Left ventricle myocardium inferior (tissue), 1 donor: ENCODE results near the gene SLIT3. TPM values are rescaled to one million over a fixed set of nuclear protein-coding genes. Genes with fewer than 3 reads are reported as not detected.

Experiments
- DNase-seq: peaks from one replicate; pipeline ENCODE4 v3.0.0-alpha.2; 2020
- H3K27ac ChIP-seq: fragments of 200-600 bp; replicated peaks from 2 replicates; pipeline ENCODE4 v1.8.0; 2021
- H3K27me3 ChIP-seq: fragments of 200-600 bp; 2 replicates; pipeline ENCODE4 v1.8.0; 2021; ENCODE audit warnings: low read depth
- H3K36me3 ChIP-seq: fragments of 200-600 bp; 2 replicates; pipeline ENCODE4 v1.8.0; 2021
- H3K4me1 ChIP-seq: fragments of 200-600 bp; 2 replicates; pipeline ENCODE4 v1.8.0; 2021
- H3K4me3 ChIP-seq: fragments of 200-600 bp; 2 replicates; pipeline ENCODE4 v1.8.0; 2021; ENCODE audit warnings: mild to moderate bottlenecking, moderate library complexity
- H3K9me3 ChIP-seq: fragments of 200-600 bp; replicated peaks from 2 replicates; pipeline ENCODE4 v1.8.0; 2021
- CTCF ChIP-seq: fragments of 200-600 bp; IDR thresholded peaks from 2 replicates; pipeline ENCODE4 v1.8.0; 2021; ENCODE audit warnings: antibody characterized with exemption, mild to moderate bottlenecking, borderline replicate concordance
- intact Hi-C: fragments of 100-400 bp; cut with micrococcal nuclease; formaldehyde crosslinking; loops from one replicate; pipeline ENCODE4 v1.11.0; 2022
- total RNA-seq: library from RNA; stranded (reverse); fragmentation: NEBNext Ultra II Directional; extraction: Animal tissue kit (Norgen Biotek cat#: 25700); gene quantifications from one replicate; pipeline ENCODE4 v1.2.1, GENCODE V29; 2021
- donor health status: DM: no; HTN: yes; CAD: no; lungs with severe emphysema.

SLIT3 gene
- total RNA-seq, 1 donor from 2014 or later = 22.7 TPM

GRCh38 chr5:168689260-168689659, 611.7 kb downstream of the SLIT3 start:
- H3K9me3 ChIP-seq = no peaks in the 10 kb centered on the region
- H3K27ac ChIP-seq = no peak overlapping the region
- H3K27me3 ChIP-seq = peaks cover 8% of the 10 kb centered on the region
- no peak for DNase-seq
- H3K4me3 ChIP-seq = no peak overlapping the region
- TF ChIP-seq CTCF = no peak
- intact Hi-C loops = no loop called here
- H3K36me3 ChIP-seq = no peaks in the 10 kb centered on the region
- no peaks in the 10 kb centered on the region for H3K4me1 ChIP-seq

- no peak for TF ChIP-seq CTCF
- H3K27ac ChIP-seq = no peak overlapping the region
- H3K4me1 ChIP-seq = peaks cover 4% of the 10 kb centered on the region
- intact Hi-C loops = no loop called here
- DNase-seq = no peak
- no peak overlapping the region for H3K4me3 ChIP-seq
- no peaks in the 10 kb centered on the region for H3K27me3 ChIP-seq
- no peaks in the 10 kb centered on the region for H3K36me3 ChIP-seq
- no peaks in the 10 kb centered on the region for H3K9me3 ChIP-seq
Observed at GRCh38 chr5:168686837-168687236, 614.1 kb downstream of the SLIT3 start.

GRCh38 chr5:168685566-168685965, 615.4 kb downstream of the SLIT3 start:
- Histone ChIP-seq H3K36me3 (no peaks in the 10 kb centered on the region), H3K4me3 (no peak overlapping the region), H3K9me3 (no peaks in the 10 kb centered on the region), H3K4me1 (peaks cover 17% of the 10 kb centered on the region), H3K27ac (no peak overlapping the region), H3K27me3 (no peaks in the 10 kb centered on the region)
- intact Hi-C loops = no loop called here
- TF ChIP-seq CTCF = no peak
- DNase-seq = no peak

- H3K27me3 ChIP-seq = no peaks in the 10 kb centered on the region
- DNase-seq = no peak
- no peak for TF ChIP-seq CTCF
- H3K27ac ChIP-seq = no peak overlapping the region
- no peak overlapping the region for H3K4me3 ChIP-seq
- H3K4me1 ChIP-seq = peaks cover 29% of the 10 kb centered on the region
- intact Hi-C loops = no loop called here
- H3K36me3 ChIP-seq = no peaks in the 10 kb centered on the region
- no peaks in the 10 kb centered on the region for H3K9me3 ChIP-seq
Observed at GRCh38 chr5:168683927-168684295, 617.0 kb downstream of the SLIT3 start.

GRCh38 chr5:168683247-168683926, 617.6 kb downstream of the SLIT3 start:
- no peaks in the 10 kb centered on the region for H3K27me3 ChIP-seq
- TF ChIP-seq CTCF = no peak
- H3K36me3 ChIP-seq = no peaks in the 10 kb centered on the region
- no peak overlapping the region for H3K27ac ChIP-seq
- H3K4me3 ChIP-seq = no peak overlapping the region
- H3K4me1 ChIP-seq = peaks cover 29% of the 10 kb centered on the region
- H3K9me3 ChIP-seq = no peaks in the 10 kb centered on the region
- intact Hi-C loops = no loop called here
- DNase-seq = no peak
